ENCODE results near the gene EPHB3.

The EPHB3 gene

GRCh38 chr3:184554461-184554860, 7.1 kb upstream of the EPHB3 start:
- Histone ChIP-seq H3K9ac (ENCODE audit: low read depth in 1 of 2, low read length in 2 of 2) (no peak overlapping the region), H3K27me3 (ENCODE audit: control insufficient read depth in 1 of 2, insufficient read depth in 2 of 2, low read length in 2 of 2) (no peaks in the 10 kb centered on the region)

GRCh38 chr3:184556582-184557347, 4.8 kb upstream of the EPHB3 start:
- no peak overlapping the region for H3K27ac ChIP-seq (ENCODE audit: low read depth, low read length)
- H3K4me3 ChIP-seq (ENCODE audit: low read depth in 1 of 2, low read length in 2 of 2) = peak overlapping the region; percentile 15 to 24
- H3K9ac ChIP-seq (ENCODE audit: low read depth in 1 of 2, low read length in 2 of 2) = peak overlapping the region; percentile 2 to 22
- H3K27me3 ChIP-seq (ENCODE audit: control insufficient read depth in 1 of 2, insufficient read depth in 2 of 2, low read length in 2 of 2) = no peaks in the 10 kb centered on the region
- H3K9me3 ChIP-seq (ENCODE audit: control insufficient read depth in 1 of 2, low read length in 2 of 2) = no peaks in the 10 kb centered on the region
- H3K4me1 ChIP-seq (ENCODE audit: control insufficient read depth in 1 of 2, insufficient read depth in 2 of 2, low read length in 2 of 2) = peaks cover 50 to 51% of the 10 kb centered on the region in 2 donors
- no peaks in the 10 kb centered on the region for H3K36me3 ChIP-seq (ENCODE audit: control insufficient read depth in 1 of 2, insufficient read depth in 2 of 2, low read length in 2 of 2)

More at GRCh38 chr3:184554461-184554860, 7.1 kb upstream of the EPHB3 start:
- H3K27ac ChIP-seq (ENCODE audit: low read depth, low read length) = no peak overlapping the region
- no peaks in the 10 kb centered on the region for H3K9me3 ChIP-seq (ENCODE audit: control insufficient read depth in 1 of 2, low read length in 2 of 2)
- no peak overlapping the region for H3K4me3 ChIP-seq (ENCODE audit: low read depth in 1 of 2, low read length in 2 of 2)
- no peaks in the 10 kb centered on the region for H3K36me3 ChIP-seq (ENCODE audit: control insufficient read depth in 1 of 2, insufficient read depth in 2 of 2, low read length in 2 of 2)
- peaks cover 32 to 35% of the 10 kb centered on the region in 2 donors for H3K4me1 ChIP-seq (ENCODE audit: control insufficient read depth in 1 of 2, insufficient read depth in 2 of 2, low read length in 2 of 2)

- Histone ChIP-seq H3K4me3 (ENCODE audit: low read depth in 1 of 2, low read length in 2 of 2) (peak overlapping the region in 1 of 2 donors; percentile 24), H3K36me3 (ENCODE audit: control insufficient read depth in 1 of 2, insufficient read depth in 2 of 2, low read length in 2 of 2) (no peaks in the 10 kb centered on the region), H3K9ac (ENCODE audit: low read depth in 1 of 2, low read length in 2 of 2) (peak overlapping the region in 1 of 2 donors; percentile 2), H3K27ac (ENCODE audit: low read depth, low read length) (no peak overlapping the region), H3K4me1 (ENCODE audit: control insufficient read depth in 1 of 2, insufficient read depth in 2 of 2, low read length in 2 of 2) (peaks cover 50 to 51% of the 10 kb centered on the region in 2 donors), H3K9me3 (ENCODE audit: control insufficient read depth in 1 of 2, low read length in 2 of 2) (no peaks in the 10 kb centered on the region), H3K27me3 (ENCODE audit: control insufficient read depth in 1 of 2, insufficient read depth in 2 of 2, low read length in 2 of 2) (no peaks in the 10 kb centered on the region)
Observed at GRCh38 chr3:184557348-184557950, 4.1 kb upstream of the EPHB3 start.

DNA sequence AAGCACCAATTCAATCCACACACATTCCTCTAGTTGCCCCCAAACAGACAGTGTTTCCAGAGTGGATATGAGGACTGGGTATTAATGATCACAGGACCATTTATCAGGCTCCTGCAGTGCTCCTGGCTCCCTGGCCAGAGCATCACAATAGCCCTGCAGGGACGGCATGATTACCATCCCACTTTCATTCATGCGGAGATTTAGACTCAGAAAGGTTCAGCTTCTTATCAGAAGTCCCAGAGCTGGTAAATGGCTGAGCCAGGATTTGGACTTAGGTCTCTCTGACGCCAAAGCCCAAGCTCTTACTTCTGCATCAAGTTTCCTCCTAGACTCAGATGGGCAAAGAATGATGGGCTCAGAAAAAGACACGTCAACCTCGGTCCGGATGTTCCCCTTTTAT, 2.9 kb upstream of the EPHB3 start:
- H3K27me3 ChIP-seq (ENCODE audit: control insufficient read depth in 1 of 2, insufficient read depth in 2 of 2, low read length in 2 of 2) = no peaks in the 10 kb centered on the region
- H3K9me3 ChIP-seq (ENCODE audit: control insufficient read depth in 1 of 2, low read length in 2 of 2) = no peaks in the 10 kb centered on the region
- H3K27ac ChIP-seq (ENCODE audit: low read depth, low read length) = no peak overlapping the region
- H3K4me3 ChIP-seq (ENCODE audit: low read depth in 1 of 2, low read length in 2 of 2) = peak overlapping the region in 1 of 2 donors; percentile 26
- H3K36me3 ChIP-seq (ENCODE audit: control insufficient read depth in 1 of 2, insufficient read depth in 2 of 2, low read length in 2 of 2) = no peaks in the 10 kb centered on the region
- H3K9ac ChIP-seq (ENCODE audit: low read depth in 1 of 2, low read length in 2 of 2) = peak overlapping the region in 1 of 2 donors; percentile 35
- H3K4me1 ChIP-seq (ENCODE audit: control insufficient read depth in 1 of 2, insufficient read depth in 2 of 2, low read length in 2 of 2) = peaks cover 54 to 55% of the 10 kb centered on the region in 2 donors

DNA sequence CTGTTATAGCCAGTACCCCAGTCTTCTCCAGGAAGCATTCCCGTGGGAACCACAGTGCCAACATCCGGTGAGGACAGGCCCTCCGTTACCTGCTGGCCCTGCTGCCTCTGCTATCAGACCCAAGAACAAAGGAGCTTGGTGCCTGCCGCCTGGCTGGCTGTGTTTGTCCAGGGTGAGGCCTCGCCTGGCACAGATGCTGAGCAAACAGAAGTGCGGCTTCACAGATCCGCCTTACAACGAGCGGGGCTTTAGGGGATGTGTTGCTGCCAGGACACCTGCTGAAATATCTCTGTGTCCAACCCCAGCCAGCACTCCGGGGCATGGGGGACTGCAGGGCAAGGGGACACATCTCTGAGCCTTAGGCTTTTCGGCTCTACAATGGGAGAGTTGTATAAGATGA, 2.2 kb upstream of the EPHB3 start:
- Histone ChIP-seq H3K4me1 (ENCODE audit: control insufficient read depth in 1 of 2, insufficient read depth in 2 of 2, low read length in 2 of 2) (peaks cover 60 to 61% of the 10 kb centered on the region in 2 donors), H3K27me3 (ENCODE audit: control insufficient read depth in 1 of 2, insufficient read depth in 2 of 2, low read length in 2 of 2) (no peaks in the 10 kb centered on the region), H3K9ac (ENCODE audit: low read depth in 1 of 2, low read length in 2 of 2) (no peak overlapping the region), H3K4me3 (ENCODE audit: low read depth in 1 of 2, low read length in 2 of 2) (no peak overlapping the region), H3K9me3 (ENCODE audit: control insufficient read depth in 1 of 2, low read length in 2 of 2) (no peaks in the 10 kb centered on the region), H3K36me3 (ENCODE audit: control insufficient read depth in 1 of 2, insufficient read depth in 2 of 2, low read length in 2 of 2) (no peaks in the 10 kb centered on the region), H3K27ac (ENCODE audit: low read depth, low read length) (no peak overlapping the region)

DNA sequence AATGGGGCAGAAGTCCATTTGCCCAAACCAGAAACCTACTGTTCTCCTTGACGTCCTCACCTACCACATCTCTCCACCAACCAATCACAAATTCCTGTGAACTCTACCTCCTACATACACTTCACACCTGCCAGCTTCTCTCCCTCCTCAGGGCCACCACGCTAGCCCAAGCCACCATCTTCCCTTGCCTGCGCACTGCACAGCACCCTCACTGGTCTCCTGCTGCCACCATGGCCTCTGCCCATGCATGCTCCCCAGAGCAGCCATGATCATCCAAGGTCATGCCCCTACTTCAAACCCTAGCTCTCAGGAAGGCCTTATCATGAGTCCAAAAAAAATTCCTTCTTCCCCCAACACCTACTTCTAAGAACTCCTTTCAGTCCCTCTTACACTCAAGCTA, 1.1 kb upstream of the EPHB3 start:
- Histone ChIP-seq H3K27me3 (ENCODE audit: control insufficient read depth in 1 of 2, insufficient read depth in 2 of 2, low read length in 2 of 2) (no peaks in the 10 kb centered on the region), H3K36me3 (ENCODE audit: control insufficient read depth in 1 of 2, insufficient read depth in 2 of 2, low read length in 2 of 2) (no peaks in the 10 kb centered on the region), H3K4me1 (ENCODE audit: control insufficient read depth in 1 of 2, insufficient read depth in 2 of 2, low read length in 2 of 2) (peaks cover 71 to 73% of the 10 kb centered on the region in 2 donors), H3K9me3 (ENCODE audit: control insufficient read depth in 1 of 2, low read length in 2 of 2) (no peaks in the 10 kb centered on the region), H3K4me3 (ENCODE audit: low read depth in 1 of 2, low read length in 2 of 2) (peak overlapping the region in 1 of 2 donors; percentile 57), H3K27ac (ENCODE audit: low read depth, low read length) (no peak overlapping the region), H3K9ac (ENCODE audit: low read depth in 1 of 2, low read length in 2 of 2) (peak overlapping the region in 1 of 2 donors; percentile 1)

DNA sequence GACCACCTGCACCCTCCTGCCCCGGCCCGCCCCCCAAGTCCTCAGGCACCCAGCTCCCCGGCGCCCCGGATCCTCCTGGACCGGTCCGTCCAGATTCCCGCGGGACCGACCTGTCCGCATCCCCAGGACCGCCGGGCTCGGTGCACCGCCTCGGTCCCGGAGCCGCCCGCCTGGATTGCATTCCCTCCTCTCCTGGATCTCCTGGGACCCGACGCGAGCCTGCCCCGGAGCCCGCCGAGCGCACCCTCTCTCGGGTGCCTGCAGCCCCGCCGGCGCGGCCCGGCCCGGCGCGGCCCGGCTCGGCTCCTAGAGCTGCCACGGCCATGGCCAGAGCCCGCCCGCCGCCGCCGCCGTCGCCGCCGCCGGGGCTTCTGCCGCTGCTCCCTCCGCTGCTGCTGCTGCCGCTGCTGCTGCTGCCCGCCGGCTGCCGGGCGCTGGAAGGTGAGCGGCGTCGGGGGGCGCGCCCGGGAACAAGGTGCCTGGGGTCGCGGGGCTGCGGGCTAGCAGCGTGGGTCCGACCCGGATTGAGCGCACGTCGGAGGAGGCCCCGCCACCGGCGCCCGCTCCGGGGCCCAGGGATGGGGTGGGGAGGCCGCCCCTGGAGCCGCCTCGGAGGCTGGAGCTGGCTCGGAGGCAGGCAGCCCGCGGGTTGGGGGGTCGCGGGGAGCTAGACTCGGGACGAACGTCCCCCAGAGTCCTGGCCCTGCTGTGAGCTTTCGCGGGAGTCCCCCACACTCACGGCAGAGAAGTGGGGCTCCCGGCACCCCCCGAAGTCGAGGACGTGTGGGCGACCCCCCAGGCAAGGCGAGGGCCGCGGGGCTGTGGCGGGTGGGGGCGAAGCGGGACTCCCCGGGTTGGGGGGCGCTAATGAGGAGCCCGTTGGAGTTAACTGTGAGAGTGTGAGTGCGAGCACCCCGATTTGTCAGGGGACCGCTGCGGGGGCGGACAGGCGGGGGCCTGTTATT, 610 bp downstream of the EPHB3 start:
- Histone ChIP-seq H3K9me3 (ENCODE audit: control insufficient read depth in 1 of 2, low read length in 2 of 2) (no peaks in the 10 kb centered on the region), H3K4me3 (ENCODE audit: low read depth in 1 of 2, low read length in 2 of 2) (peak overlapping the region; percentile 62 to 67), H3K27me3 (ENCODE audit: control insufficient read depth in 1 of 2, insufficient read depth in 2 of 2, low read length in 2 of 2) (no peaks in the 10 kb centered on the region), H3K9ac (ENCODE audit: low read depth in 1 of 2, low read length in 2 of 2) (peak overlapping the region; percentile 28 to 43), H3K36me3 (ENCODE audit: control insufficient read depth in 1 of 2, insufficient read depth in 2 of 2, low read length in 2 of 2) (no peaks in the 10 kb centered on the region), H3K4me1 (ENCODE audit: control insufficient read depth in 1 of 2, insufficient read depth in 2 of 2, low read length in 2 of 2) (peaks cover 72 to 74% of the 10 kb centered on the region in 2 donors), H3K27ac (ENCODE audit: low read depth, low read length) (no peak overlapping the region)

- no peaks in the 10 kb centered on the region for H3K9me3 ChIP-seq (ENCODE audit: control insufficient read depth in 1 of 2, low read length in 2 of 2)
- H3K27ac ChIP-seq (ENCODE audit: low read depth, low read length) = no peak overlapping the region
- H3K4me3 ChIP-seq (ENCODE audit: low read depth in 1 of 2, low read length in 2 of 2) = peak overlapping the region; percentile 38 to 67
- no peaks in the 10 kb centered on the region for H3K27me3 ChIP-seq (ENCODE audit: control insufficient read depth in 1 of 2, insufficient read depth in 2 of 2, low read length in 2 of 2)
- H3K9ac ChIP-seq (ENCODE audit: low read depth in 1 of 2, low read length in 2 of 2) = peak overlapping the region; percentile 27 to 61
- peaks cover 74% of the 10 kb centered on the region in 2 donors for H3K4me1 ChIP-seq (ENCODE audit: control insufficient read depth in 1 of 2, insufficient read depth in 2 of 2, low read length in 2 of 2)
- H3K36me3 ChIP-seq (ENCODE audit: control insufficient read depth in 1 of 2, insufficient read depth in 2 of 2, low read length in 2 of 2) = no peaks in the 10 kb centered on the region
Observed at GRCh38 chr3:184562878-184563560, 1.4 kb downstream of the EPHB3 start.

DNA sequence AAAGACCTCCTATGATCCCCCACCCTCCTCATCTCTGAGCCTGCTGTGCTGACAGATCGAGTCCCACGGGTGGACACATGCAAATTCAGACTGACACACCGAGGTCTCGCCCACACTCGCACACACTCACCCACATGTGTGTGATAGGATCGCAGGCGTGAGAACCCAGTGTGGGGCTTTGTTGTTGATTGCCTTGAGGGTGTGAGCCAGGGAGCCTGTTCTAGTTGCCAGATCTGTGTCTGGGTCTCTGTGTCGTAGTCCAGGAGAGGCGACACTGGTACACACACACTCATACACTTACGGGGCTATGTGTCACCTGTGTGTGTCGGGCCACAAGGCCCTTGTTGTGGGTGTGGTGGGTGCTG, 2.0 kb downstream of the EPHB3 start:
- Histone ChIP-seq H3K4me1 (ENCODE audit: control insufficient read depth in 1 of 2, insufficient read depth in 2 of 2, low read length in 2 of 2) (peaks cover 74% of the 10 kb centered on the region in 2 donors), H3K27ac (ENCODE audit: low read depth, low read length) (no peak overlapping the region), H3K9ac (ENCODE audit: low read depth in 1 of 2, low read length in 2 of 2) (peak overlapping the region; percentile 27 to 61), H3K27me3 (ENCODE audit: control insufficient read depth in 1 of 2, insufficient read depth in 2 of 2, low read length in 2 of 2) (no peaks in the 10 kb centered on the region), H3K4me3 (ENCODE audit: low read depth in 1 of 2, low read length in 2 of 2) (peak overlapping the region; percentile 38 to 67), H3K9me3 (ENCODE audit: control insufficient read depth in 1 of 2, low read length in 2 of 2) (no peaks in the 10 kb centered on the region), H3K36me3 (ENCODE audit: control insufficient read depth in 1 of 2, insufficient read depth in 2 of 2, low read length in 2 of 2) (no peaks in the 10 kb centered on the region)
